H1 (cell line): Measurements from ENCODE around the gene AVL9. TPM values are rescaled to one million over a fixed set of nuclear protein-coding genes. Genes with fewer than 3 reads are reported as not detected.
"Not testable (repeated sequence)": the region's sequence is repeated elsewhere in the genome, so short reads cannot be mapped to it uniquely, and the experiment has no call there.

Experiments used
- CTCF ChIA-PET: fragments of 300-600 bp; sonication (Branson Sonifier 250); formaldehyde crosslinking; loops from one replicate; lab custom pipeline; 2021; ENCODE audit not compliant: partially characterized antibody; lab: Charles Lee
- POLR2A ChIA-PET: fragments of 300-600 bp; sonication (Branson Sonifier 250); formaldehyde crosslinking; loops from one replicate; lab custom pipeline; 2021; ENCODE audit warnings: inconsistent platforms; ENCODE audit not compliant: partially characterized antibody; lab: Charles Lee
- DNase-seq, 2 experiments: peaks; one replicate each; pipeline versions ENCODE4 v3.0.0 to v3.0.0-alpha.2; 2010 to 2022; ENCODE audit warnings: low spot score in 2 of 2, low read depth in 1 of 2, mixed read lengths in 1 of 2
- FAIRE-seq: peaks from 2 replicates; lab custom pipeline; 2011; peaks lifted over from hg19 to GRCh38; lab: Jason Lieb, UNC
- H2AFZ ChIP-seq: 2 replicates; pipeline ENCODE4 v1.8.1; 2012; ENCODE audit warnings: low read length, inconsistent platforms
- H2AK5ac ChIP-seq: 2 replicates; pipeline ENCODE4 v1.6.1; 2013; ENCODE audit warnings: low read depth, low read length
- H2BK120ac ChIP-seq: replicated peaks from 2 replicates; pipeline ENCODE3; 2013; ENCODE audit warnings: low read depth, low read length, inconsistent platforms
- H2BK12ac ChIP-seq: 2 replicates; pipeline ENCODE4 v1.6.1; 2013; ENCODE audit warnings: low read depth, low read length
- H2BK15ac ChIP-seq: 2 replicates; pipeline ENCODE4 v1.6.1; 2013; ENCODE audit warnings: low read length
- H2BK20ac ChIP-seq: 2 replicates; pipeline ENCODE4 v1.6.1; 2013; ENCODE audit warnings: low read length
- H2BK5ac ChIP-seq: 2 replicates; pipeline ENCODE4 v1.6.1; 2013; ENCODE audit warnings: low read depth, low read length
- H3K14ac ChIP-seq: 2 replicates; pipeline ENCODE4 v1.6.1; 2013; ENCODE audit warnings: inconsistent platforms; ENCODE audit not compliant: insufficient read length
- H3K18ac ChIP-seq: 2 replicates; pipeline ENCODE4 v1.6.1; 2013; ENCODE audit warnings: low read length; ENCODE audit errors: extremely low read depth
- H3K23ac ChIP-seq: 2 replicates; pipeline ENCODE4 v1.6.1; 2013; ENCODE audit warnings: inconsistent platforms; ENCODE audit not compliant: insufficient read length
- H3K23me2 ChIP-seq: 2 replicates; pipeline ENCODE4 v1.6.1; 2013; ENCODE audit warnings: low read depth, low read length
- H3K27ac ChIP-seq: 2 replicates; pipeline ENCODE4 v1.6.1; 2011; ENCODE audit warnings: low read depth, low read length, inconsistent platforms
- H3K27me3 ChIP-seq, 4 experiments: replicated peaks in 1 of 4; 1 replicate in 1 of 4; 2 replicates in 3 of 4; pipeline versions ENCODE4 v1.6.1 to v1.8.1; 2011 to 2013; ENCODE audit warnings: low read length in 3 of 4, mild to moderate bottlenecking in 3 of 4, inconsistent platforms in 2 of 4, mixed read lengths in 2 of 4, moderate library complexity in 1 of 4; ENCODE audit not compliant: control insufficient read depth in 3 of 4, insufficient read depth in 3 of 4; ENCODE audit errors: extremely low read depth in 1 of 4
- H3K36me3 ChIP-seq, 4 experiments: 2 replicates each; pipeline versions ENCODE4 v1.6.1 to v1.8.1; 2011 to 2013; ENCODE audit warnings: mild to moderate bottlenecking in 4 of 4, low read length in 3 of 4, moderate library complexity in 2 of 4, control low read depth in 1 of 4, inconsistent platforms in 1 of 4; ENCODE audit not compliant: insufficient read depth in 4 of 4, control insufficient read depth in 2 of 4
- H3K4ac ChIP-seq: replicated peaks from 2 replicates; pipeline ENCODE3; 2013; ENCODE audit warnings: low read length, low read depth, mixed read lengths, inconsistent platforms; ENCODE audit not compliant: insufficient read length
- H3K4me1 ChIP-seq, 4 experiments: replicated peaks in 1 of 4; 1 replicate in 1 of 4; 2 replicates in 3 of 4; pipeline versions ENCODE4 v1.6.1 to v1.8.1; 2011 to 2013; ENCODE audit warnings: low read length in 3 of 4, inconsistent platforms in 2 of 4, mixed read lengths in 1 of 4; ENCODE audit not compliant: insufficient read depth in 4 of 4, control insufficient read depth in 3 of 4
- H3K4me2 ChIP-seq, 2 experiments: 2 replicates each; pipeline versions ENCODE4 v1.6.1 to v1.8.1; 2011 to 2013; ENCODE audit warnings: low read depth in 2 of 2, low read length in 2 of 2, control low read depth in 1 of 2, inconsistent platforms in 1 of 2, mild to moderate bottlenecking in 1 of 2; ENCODE audit not compliant: insufficient read depth in 1 of 2
- H3K4me3 ChIP-seq, 4 experiments: fragments of 200-600, 300-600 bp in 1 of 4; sonication (generic), shearing (Covaris generic), sonication (Bioruptor Twin) in 1 of 4; 2 replicates each; pipeline versions ENCODE4 v1.5.1 to v1.8.1; 2011 to 2016; ENCODE audit warnings: low read length in 4 of 4, low read depth in 3 of 4, control low read depth in 2 of 4, inconsistent platforms in 2 of 4, mild to moderate bottlenecking in 2 of 4, mixed read lengths in 1 of 4, moderate library complexity in 1 of 4; ENCODE audit not compliant: insufficient read depth in 2 of 4; ENCODE audit errors: extremely low read depth in 1 of 4
- H3K56ac ChIP-seq: replicated peaks from 2 replicates; pipeline ENCODE3; 2013; ENCODE audit warnings: low read depth, mild to moderate bottlenecking, mixed read lengths, low read length, inconsistent platforms; ENCODE audit not compliant: insufficient read length
- H3K79me1 ChIP-seq: 2 replicates; pipeline ENCODE4 v1.6.1; 2013; ENCODE audit warnings: low read depth, low read length, control low read depth
- H3K79me2 ChIP-seq, 2 experiments: 2 replicates each; pipeline versions ENCODE4 v1.6.1 to v1.8.1; 2012 to 2013; ENCODE audit warnings: low read length in 2 of 2, mild to moderate bottlenecking in 2 of 2, inconsistent platforms in 1 of 2; ENCODE audit not compliant: insufficient read depth in 2 of 2, control insufficient read depth in 1 of 2
- H3K9ac ChIP-seq, 4 experiments: replicated peaks in 1 of 4; 1 replicate in 1 of 4; 2 replicates in 3 of 4; pipeline versions ENCODE4 v1.6.1 to v1.8.1; 2011 to 2013; ENCODE audit warnings: low read depth in 3 of 4, low read length in 3 of 4, control low read depth in 2 of 4, mild to moderate bottlenecking in 2 of 4, moderate library complexity in 2 of 4, inconsistent platforms in 1 of 4; ENCODE audit errors: extremely low read depth in 1 of 4
- H3K9me3 ChIP-seq, 2 experiments: 2 replicates each; pipeline versions ENCODE4 v1.6.1 to v1.8.1; 2012 to 2013; ENCODE audit warnings: mild to moderate bottlenecking in 2 of 2, moderate library complexity in 2 of 2, control low read depth in 1 of 2, inconsistent platforms in 1 of 2, low read depth in 1 of 2, low read length in 1 of 2, mixed read lengths in 1 of 2; ENCODE audit not compliant: insufficient read depth in 2 of 2
- H4K20me1 ChIP-seq, 2 experiments: replicated peaks in 1 of 2; 2 replicates each; pipeline versions ENCODE3 to v1.8.1; 2011 to 2013; ENCODE audit warnings: inconsistent platforms in 2 of 2, low read length in 2 of 2, mild to moderate bottlenecking in 1 of 2; ENCODE audit not compliant: insufficient read depth in 2 of 2, control insufficient read depth in 1 of 2
- H4K5ac ChIP-seq: 2 replicates; pipeline ENCODE4 v1.6.1; 2013; ENCODE audit warnings: low read length, low read depth, mixed read lengths, inconsistent platforms; ENCODE audit not compliant: insufficient read length
- H4K8ac ChIP-seq: 2 replicates; pipeline ENCODE4 v1.8.0; 2013; ENCODE audit warnings: mild to moderate bottlenecking, moderate library complexity, low read length, inconsistent platforms; ENCODE audit not compliant: insufficient read depth; ENCODE audit errors: extremely low read depth
- H4K91ac ChIP-seq: replicated peaks from 2 replicates; pipeline ENCODE3; 2013; ENCODE audit warnings: low read length, mixed read lengths, inconsistent platforms; ENCODE audit not compliant: insufficient read length
- WGBS, 2 experiments: shearing (Covaris generic) in 1 of 2; methylation state at CpG; one replicate each; pipeline versions ENCODE4 v1.1.6 to v1.1.7; 2013 to 2015; ENCODE audit warnings: low lambda C conversion rate in 2 of 2, mixed read lengths in 2 of 2, inconsistent platforms in 1 of 2, low coverage in 1 of 2, missing lambda C conversion rate in 1 of 2; ENCODE audit not compliant: insufficient replicate concordance in 2 of 2, insufficient coverage in 1 of 2, insufficient read length in 1 of 2; ENCODE audit errors: extremely low coverage in 1 of 2, missing lambda C conversion rate in 1 of 2; 5-methylcytosine and 5-hydroxymethylcytosine counted together
- polyA plus RNA-seq, 7 experiments: library from polyadenylated mRNA; depleted of rRNA in 3 of 7; stranded (reverse) in 5 of 7; unstranded in 2 of 7; fragments of >200 nt in 5 of 7; fragments of 200-250 nt in 2 of 7; gene quantifications; 1 replicate in 5 of 7; 2 replicates in 1 of 7; 4 replicates in 1 of 7; pipeline versions ENCODE4 v1.2.1 to v1.2.3, GENCODE V29; 2011 to 2013; ENCODE audit warnings: missing spikeins in 2 of 7, mixed read lengths in 2 of 7
- total RNA-seq: library from RNA; stranded (reverse); fragmentation: NEBNext Ultra II Directional; extraction: Animal tissue kit (Norgen Biotek cat#: 25700); gene quantifications from 2 replicates; pipeline ENCODE4 v1.2.1, GENCODE V29; 2021

Gene AVL9
- total and polyA plus RNA-seq, 2 of the 8 experiments (the other 6 are each of a cell fraction or from before 2014, with no cell fraction given) = 15.5 to 42.1 TPM

- H4K8ac ChIP-seq, H3K23me2 ChIP-seq, H3K56ac ChIP-seq, H4K5ac ChIP-seq, H3K4me3 ChIP-seq, H3K14ac ChIP-seq, H3K36me3 ChIP-seq, H2BK12ac ChIP-seq, H2AFZ ChIP-seq, H4K91ac ChIP-seq, H3K4ac ChIP-seq, FAIRE-seq, DNase-seq, H4K20me1 ChIP-seq, H3K9ac ChIP-seq, H3K27ac ChIP-seq, H2AK5ac ChIP-seq, H3K27me3 ChIP-seq, H3K79me1 ChIP-seq, H3K4me2 ChIP-seq, H2BK20ac ChIP-seq, H3K4me1 ChIP-seq, H2BK120ac ChIP-seq, H3K18ac ChIP-seq, H3K9me3 ChIP-seq, H3K23ac ChIP-seq, H2BK5ac ChIP-seq, H2BK15ac ChIP-seq: not testable (repeated sequence)
- peaks cover 19 to 88% of the 10 kb centered on the region in 2 experiments for H3K79me2 ChIP-seq
- POLR2A ChIA-PET = interaction anchor here (1.0 kb wide), 2 partner anchors 29 to 32 kb away, joined by 3 read pairs; no protein-coding TSS in a partner anchor
- CTCF ChIA-PET = interaction anchor here (0.7 kb wide), 1 partner anchor 101 kb away, joined by 3 read pairs; no protein-coding TSS in a partner anchor
- WGBS, 2 experiments = 94% methylated on average over 1 of the region's 1 CpG; no CpG with 5 or more reads in 1 of the 2 experiments
Measured at GRCh38 chr7:32500216-32500615, 4.9 kb downstream of the AVL9 start.
